NCI-H1105 treated with DMSO at 0.1 percent for 48 hours (cell line): ENCODE measurements around the gene LRIT3.

Experiments used
- DNase-seq: peaks from one replicate; lab custom pipeline; 2025; lab: John Stamatoyannopoulos, UW

The LRIT3 gene, protein sequence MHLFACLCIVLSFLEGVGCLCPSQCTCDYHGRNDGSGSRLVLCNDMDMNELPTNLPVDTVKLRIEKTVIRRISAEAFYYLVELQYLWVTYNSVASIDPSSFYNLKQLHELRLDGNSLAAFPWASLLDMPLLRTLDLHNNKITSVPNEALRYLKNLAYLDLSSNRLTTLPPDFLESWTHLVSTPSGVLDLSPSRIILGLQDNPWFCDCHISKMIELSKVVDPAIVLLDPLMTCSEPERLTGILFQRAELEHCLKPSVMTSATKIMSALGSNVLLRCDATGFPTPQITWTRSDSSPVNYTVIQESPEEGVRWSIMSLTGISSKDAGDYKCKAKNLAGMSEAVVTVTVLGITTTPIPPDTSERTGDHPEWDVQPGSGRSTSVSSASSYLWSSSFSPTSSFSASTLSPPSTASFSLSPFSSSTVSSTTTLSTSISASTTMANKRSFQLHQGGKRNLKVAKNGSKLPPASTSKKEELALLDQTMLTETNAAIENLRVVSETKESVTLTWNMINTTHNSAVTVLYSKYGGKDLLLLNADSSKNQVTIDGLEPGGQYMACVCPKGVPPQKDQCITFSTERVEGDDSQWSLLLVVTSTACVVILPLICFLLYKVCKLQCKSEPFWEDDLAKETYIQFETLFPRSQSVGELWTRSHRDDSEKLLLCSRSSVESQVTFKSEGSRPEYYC

DNA sequence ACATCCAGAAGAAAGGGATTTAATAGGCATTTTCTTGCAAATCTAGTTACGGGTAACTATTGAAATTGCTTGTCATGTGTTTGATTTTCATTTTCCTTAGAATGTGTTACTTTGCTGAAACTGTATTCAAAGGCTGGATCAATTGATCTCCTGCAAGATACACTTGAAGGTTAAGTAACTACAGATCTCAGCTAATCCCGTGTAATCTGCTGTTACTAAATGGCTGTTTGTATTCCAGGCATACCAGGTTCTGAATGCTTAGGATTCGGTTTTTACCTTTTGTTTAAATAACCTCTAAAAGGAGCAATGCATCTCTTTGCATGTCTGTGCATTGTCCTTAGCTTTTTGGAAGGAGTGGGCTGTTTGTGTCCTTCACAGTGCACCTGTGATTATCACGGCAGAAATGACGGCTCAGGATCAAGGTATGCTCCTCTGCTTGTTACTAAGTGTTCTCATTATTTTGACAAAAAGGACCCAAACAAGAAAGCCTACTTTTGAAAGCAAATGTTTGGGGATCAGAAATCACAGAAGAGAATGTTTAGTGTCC lies at the start of gene LRIT3:
Gene LRIT3, plus strand, starts transcription at position 212 of the 547 bp plus-strand sequence. Its CDS starts 95 bp downstream, at position 307.
- DNase-seq, result no peak

GRCh38 chr4:109798866-109799265 lies 49.0 kb upstream of the LRIT3 start:
- no peak for DNase-seq

- DNase-seq, result no peak
Measured at GRCh38 chr4:109801099-109801789, 46.7 kb upstream of the LRIT3 start.

DNA sequence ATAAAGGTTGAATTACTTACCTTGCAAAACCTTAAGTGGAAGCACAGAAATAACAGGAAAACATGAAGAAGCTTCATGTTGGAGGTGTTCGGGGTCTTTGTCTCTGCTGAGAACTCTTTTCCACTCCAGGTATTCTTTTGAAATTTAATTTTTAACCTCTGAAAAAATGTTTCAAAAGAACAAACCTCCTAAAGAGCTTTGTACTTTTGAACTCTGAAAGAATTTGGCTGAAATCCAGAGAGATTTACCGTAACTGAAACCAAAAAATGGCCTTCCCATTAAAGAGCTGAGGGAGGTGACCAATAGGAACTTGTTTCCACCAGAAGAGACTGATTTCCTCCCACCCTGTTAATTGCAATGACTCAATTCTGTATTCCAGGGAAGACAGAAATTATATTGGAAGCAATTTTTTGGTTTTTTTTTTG lies 46.0 kb upstream of the LRIT3 start, which contains the start of gene CFI:
Gene CFI, minus strand, starts transcription at position 105 of the 425 bp plus-strand sequence. Its CDS starts 28 bp downstream, at position 77.
- DNase-seq, result no peak

DNA sequence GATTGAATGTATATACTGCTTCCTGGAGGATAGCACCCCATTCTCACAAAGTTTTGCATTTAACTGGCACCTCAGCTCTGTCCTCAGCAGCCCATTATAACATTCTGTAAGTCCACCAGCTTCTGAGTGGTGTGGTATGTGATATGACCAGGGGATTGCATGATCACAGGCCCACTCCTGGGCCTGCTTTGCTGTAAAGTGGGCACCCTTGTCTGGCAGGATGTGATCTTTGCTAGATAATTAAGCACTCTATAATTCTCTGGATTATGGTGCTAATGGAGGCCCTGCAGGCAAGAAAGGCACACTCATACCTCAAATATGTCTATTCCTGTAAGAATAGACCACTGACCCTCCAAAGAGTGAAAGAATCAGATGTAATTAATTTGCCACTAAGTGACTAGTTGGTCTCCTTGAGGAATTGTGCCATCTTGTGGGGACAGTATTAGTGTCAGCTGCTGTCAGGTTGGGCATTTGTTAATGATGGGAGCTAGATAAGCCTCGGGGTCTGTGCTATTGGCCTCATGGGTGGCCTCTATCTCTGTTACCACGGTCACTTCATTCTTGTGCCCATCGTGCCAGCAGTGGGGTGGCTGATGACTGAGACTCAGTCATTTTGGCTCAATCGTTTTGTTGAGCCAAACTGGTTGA lies 43.9 kb upstream of the LRIT3 start:
- DNase-seq, result peak; percentile 28

- no peak for DNase-seq
Measured at GRCh38 chr4:109809655-109810054, 38.3 kb upstream of the LRIT3 start.

DNA sequence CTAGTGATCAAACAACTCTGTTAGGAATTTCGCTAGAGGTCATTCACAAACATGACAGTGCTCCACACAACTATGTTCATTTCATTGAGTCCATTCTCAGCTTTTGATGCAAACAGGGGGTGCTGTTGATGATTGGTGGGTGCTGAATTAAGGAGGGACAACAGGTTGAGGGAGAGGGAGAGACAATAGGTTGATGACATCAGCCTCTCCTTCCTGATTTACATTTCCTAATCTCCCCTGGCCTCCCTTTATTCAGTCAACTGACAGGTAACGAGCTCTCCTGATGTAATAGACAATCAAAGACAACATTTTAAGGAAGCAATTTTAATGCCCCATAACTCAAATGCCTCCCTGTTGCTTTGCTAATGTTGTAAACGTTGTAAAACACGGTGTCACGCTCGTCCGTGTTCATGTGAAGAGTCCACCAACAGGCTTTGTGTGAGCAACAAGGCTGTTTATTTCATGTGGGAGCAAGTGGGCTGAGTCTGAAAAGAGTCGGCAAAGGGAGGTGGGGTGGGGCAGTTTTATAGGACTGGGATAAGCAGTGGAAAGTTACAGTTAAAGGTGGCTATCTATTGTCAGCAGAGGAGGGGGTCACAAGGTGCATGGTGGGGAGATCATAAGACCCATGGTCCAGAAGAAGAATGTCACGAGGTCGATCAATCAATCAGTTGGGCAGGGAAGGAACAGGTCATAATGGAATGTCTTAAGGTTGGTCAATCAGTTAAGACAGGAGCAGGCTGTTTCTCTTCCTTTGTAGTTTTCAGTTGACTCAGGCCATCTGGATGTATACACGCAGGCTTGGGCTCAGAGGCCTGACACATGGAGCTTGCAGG lies 37.1 kb upstream of the LRIT3 start:
- DNase-seq, result no peak

GRCh38 chr4:109811707-109812106 lies 36.2 kb upstream of the LRIT3 start:
- no peak for DNase-seq

GRCh38 chr4:109815151-109816081 lies 32.5 kb upstream of the LRIT3 start, which contains the start of gene GAR1:
Gene GAR1 (plus strand): TSS chr4:109815762. CDS start chr4:109816165, 403 bp downstream.
- peak; percentile 84 for DNase-seq

DNA sequence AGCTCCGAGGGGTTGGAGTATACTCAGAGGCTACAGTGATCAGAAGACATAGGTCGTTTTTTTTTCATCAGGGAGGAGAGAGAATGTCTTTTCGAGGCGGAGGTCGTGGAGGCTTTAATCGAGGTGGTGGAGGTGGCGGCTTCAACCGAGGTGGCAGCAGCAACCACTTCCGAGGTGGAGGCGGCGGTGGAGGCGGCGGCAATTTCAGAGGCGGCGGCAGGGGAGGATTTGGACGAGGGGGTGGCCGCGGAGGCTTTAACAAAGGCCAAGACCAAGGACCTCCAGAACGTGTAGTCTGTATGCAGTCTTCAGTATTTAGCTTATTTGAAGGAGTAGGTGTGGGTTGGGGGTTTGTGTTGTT lies 31.8 kb upstream of the LRIT3 start:
- no peak for DNase-seq

DNA sequence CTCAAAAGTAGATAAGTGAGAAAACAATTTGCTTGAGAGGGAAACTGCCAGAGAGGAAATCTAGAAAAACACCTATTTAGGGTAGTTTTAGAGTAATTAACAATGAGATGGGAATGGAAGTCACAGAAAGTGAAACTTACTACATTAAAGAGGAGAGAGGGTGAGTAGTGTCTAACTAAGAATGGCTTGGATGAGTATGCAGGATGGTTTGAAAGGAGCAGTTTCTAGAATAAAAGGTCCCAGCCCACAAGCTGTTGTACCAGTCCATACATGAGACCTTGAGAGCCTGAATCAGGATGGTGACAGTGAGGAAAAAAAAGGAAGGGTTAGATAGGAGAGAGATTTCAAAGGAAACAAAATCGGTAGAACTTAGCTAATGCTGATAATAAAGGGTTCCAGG lies 31.0 kb upstream of the LRIT3 start:
- DNase-seq, result no peak

- no peak for DNase-seq
Measured at GRCh38 chr4:109818268-109818667, 29.6 kb upstream of the LRIT3 start.

DNA sequence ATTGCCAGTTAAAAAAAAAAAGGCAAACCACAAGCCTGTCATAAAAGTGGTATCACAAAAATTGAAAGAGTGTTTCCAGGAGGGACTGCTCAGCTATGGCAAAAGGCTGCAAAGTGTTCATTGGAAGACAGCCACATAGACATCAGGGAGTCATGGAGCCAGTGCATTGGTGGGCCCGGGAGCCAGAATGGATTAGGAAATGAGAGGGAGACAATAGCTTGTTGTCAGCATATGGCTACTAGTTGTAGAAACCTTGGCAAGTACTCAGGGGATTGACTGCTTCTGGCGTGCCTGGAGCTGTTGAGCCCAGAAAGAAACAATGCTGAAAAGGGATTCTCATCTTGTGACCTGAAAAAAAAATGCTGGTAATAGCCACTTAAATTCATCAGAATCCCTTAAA lies 27.3 kb upstream of the LRIT3 start:
- DNase-seq, result no peak

DNA sequence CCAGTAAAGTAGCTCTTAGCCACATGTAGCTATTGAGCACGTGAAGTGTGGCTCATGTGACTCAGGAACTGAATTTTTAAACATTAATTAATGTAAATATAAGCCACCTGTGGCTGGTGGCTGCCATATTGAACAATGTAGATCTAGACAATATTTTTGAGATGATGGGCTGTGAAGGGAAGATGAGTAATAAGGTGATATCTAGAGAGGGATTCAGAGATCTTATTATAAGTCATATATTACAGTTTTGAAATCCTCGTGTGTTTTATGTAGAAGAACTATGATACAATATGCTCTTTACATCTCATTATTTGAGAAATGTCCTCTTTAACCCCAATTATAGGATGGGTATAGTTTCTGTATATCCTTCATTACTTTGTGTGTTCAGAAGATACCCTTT lies 26.7 kb upstream of the LRIT3 start:
- DNase-seq, result no peak

DNA sequence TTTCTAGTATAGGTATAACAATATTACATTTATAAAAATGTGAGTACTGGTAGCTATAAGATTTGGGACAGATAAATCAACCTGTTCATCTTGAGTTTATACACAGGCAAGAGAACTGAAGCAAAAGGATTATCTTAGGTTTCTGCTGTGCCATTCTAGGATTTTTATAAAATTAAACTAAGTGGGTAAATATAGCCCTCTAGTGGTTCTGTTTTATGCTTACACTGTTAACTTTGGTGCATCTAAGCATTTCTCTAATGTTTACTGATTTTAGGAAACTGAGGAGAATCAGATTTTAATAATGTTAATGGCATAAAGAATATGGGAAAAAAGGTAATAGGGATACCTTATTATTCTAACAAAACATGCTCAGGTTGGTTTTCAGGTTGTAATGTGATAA lies 21.2 kb upstream of the LRIT3 start:
- peak; percentile 1 for DNase-seq

DNA sequence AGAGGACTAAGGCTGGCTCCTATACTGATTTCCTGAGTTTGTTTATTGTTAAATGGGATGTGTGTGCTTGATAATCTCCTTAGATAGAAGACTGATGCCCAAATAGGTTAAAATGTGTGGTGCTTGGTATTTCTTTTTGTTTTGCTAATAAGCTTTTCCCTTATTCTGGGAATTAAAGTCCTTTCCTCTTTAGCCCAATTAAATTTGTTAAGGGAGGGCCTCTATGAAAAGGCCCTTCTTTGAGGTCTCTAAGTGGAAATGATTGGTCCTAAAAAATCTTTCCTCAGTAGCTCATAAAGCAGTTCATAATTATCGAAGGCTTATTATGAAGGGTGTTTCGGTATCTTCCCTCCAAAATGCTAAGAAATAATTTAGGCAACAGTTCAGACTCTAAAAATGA lies 20.2 kb upstream of the LRIT3 start, which contains the start of gene RRH:
Gene RRH, plus strand, starts transcription at position 301 of the 400 bp plus-strand sequence. Its CDS starts 56 bp downstream, at position 357.
- DNase-seq, result no peak

DNA sequence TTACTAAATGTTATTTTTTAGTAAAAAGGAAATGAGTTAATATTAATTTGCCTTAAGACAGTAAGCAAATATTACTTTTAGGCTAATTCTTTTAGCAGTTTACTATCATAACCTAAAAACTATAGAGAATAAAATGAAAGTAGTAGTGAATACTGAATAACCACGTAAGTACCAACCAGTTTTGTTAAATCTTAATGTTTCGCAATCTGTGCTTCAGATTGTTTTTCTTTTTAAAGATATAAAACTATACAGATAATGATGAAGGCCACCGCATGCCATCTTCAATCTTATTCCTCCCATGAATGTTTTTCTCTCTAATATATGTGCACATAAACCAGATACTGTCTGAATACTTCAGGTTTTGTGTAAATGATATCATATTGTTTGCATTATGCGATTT lies 14.2 kb upstream of the LRIT3 start:
- no peak for DNase-seq

GRCh38 chr4:109836985-109837384 lies 10.9 kb upstream of the LRIT3 start:
- DNase-seq, result no peak

DNA sequence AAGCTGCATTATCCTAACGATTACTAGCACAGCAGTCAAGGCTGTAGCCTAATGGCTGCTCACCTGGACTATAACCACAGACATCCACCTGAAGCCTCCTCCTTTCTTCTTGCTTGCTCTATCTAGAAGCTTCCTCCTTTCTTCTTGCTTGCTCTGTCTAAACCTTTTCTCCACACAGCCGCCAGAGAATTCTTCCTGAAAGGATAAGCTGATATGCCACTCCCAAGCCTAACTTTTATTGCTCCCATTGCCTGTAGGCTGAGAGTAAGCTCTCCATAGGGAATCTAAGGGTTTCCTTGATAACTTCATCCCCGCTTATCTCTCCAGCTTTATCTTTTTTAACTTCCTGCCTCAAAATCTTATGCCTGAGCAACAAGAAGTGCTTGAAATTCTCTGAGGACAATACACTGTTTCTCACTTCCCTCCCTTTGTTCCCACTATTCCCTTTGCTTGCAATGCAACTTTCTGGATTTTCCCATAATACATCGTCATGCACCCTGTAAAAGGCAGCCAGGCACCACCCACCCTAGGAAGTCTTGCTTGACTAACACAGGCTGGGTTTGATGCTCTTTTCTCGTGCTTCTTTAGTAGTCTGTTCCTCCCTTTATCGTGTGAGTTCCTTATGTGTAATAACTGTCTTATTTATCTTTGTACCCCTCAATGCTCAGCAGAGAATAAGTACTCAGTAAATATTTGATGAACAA lies 1.4 kb upstream of the LRIT3 start:
- DNase-seq, result no peak
